ENCODE results near the gene ANO9.

ANO9 gene

GRCh38 chr11:380491-380890, 61.3 kb downstream of the ANO9 start:
- DNase-seq = no peak

DNA sequence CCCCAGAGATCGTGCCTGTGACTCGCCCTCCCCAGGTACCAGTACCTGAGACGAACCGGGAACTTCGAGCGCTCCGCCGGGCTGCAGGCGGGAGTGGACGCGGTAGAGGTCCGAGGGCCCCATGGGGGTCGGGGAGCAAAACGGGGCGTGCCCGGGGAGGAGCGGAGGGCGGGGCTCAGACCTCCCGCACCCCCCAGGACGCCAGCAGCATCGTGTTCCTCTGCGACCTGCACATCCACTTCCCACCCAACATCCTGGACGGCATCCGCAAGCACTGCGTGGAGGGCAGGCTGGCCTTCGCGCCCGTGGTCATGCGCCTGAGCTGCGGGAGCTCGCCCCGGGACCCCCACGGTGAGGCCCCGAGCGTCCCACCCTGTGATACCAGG, 61.7 kb downstream of the ANO9 start:
- DNase-seq = no peak

DNA sequence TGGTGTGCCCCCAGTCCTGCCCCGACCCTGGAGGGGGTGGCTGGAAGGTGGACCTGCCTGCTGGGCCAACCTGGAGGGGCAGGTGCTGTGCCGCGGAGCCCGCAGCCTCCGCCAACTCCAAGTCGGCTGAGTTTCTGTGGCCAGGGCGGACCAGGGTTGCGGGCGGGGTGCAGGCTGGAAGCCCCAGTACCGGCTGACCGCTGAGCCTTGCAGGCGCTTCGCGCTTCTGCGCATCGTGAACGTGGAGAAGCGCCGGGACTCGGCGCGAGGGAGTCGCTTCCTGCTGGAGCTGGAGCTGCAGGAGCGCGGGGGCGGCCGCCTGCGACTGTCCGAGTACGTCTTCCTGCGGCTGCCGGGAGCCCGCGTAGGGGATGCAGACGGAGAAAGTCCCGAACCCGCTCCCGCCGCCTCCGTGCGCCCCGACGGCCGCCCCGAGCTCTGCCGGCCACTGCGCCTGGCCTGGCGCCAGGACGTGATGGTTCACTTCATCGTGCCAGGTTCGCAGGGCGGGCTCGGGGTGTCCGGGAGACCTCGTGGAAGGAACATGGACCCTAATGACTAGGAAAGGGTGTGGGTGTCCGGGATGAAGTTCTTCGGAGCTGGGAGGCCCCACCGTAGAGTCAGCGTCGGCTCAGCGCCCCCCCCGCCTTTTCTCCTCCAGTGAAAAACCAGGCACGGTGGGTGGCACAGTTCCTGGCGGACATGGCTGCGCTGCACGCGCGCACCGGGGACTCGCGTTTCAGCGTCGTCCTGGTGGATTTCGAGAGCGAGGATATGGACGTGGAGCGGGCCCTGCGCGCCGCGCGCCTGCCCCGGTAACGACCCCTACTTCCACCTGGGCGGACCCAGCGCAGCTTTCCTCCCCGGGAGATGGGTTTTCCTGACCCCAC, 62.4 kb downstream of the ANO9 start:
- DNase-seq = no peak

GRCh38 chr11:377883-378500, 63.8 kb downstream of the ANO9 start:
- no peak for DNase-seq

DNA sequence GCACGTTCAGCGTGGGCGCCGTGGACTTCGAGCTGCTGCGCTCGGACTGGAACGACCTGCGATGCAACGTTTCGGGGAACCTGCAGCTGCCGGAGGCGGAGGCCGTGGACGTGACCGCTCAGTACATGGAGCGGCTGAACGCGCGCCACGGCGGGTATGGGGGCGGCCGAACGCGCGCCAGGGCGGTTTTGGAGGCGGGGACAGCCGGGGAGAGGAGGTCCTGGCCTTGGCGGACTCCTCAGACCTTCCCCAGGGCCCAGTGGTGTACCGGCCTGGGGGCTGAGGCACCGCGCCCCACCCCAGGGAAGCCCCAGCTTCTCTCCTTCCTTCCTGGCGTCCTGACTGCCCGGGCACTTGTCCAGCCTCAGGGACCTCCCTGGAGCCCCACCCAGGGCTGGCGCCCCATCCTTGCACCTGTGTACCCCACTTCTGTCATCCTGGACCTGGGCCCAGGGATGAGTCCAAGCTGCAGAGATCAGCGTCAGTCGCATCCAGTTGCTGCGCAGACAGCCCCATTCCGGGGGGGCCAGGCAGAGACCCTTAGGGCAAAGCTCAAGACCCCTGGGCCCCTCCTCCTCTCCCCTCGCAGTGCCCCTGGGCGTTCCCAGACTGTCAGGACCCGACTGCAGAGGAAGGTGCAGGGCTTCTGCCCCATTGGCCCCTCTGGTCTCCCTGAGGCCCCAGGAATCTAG, 64.5 kb downstream of the ANO9 start:
- DNase-seq = no peak

DNA sequence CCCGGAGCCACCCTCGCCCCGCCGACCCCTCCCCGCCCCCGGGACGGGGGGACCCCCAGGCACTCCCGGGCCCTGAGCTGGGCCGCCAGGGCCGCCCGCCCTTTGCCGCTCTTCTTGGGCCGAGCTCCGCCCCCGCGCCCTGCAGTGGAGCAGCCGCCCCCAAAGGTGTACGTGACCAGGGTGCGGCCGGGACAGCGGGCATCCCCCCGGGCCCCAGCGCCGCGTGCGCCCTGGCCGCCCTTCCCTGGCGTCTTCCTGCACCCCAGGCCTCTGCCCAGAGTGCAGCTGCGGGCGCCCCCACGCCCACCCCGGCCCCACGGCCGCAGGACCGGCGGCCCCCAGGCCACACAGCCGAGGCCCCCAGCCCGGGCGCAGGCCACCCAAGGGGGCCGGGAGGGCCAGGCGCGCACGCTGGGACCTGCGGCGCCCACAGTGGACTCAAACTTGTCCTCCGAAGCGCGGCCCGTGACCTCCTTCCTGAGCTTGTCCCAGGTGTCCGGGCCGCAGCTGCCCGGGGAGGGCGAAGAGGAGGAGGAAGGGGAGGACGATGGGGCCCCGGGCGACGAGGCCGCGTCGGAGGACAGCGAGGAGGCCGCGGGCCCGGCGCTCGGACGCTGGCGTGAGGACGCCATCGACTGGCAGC, 65.2 kb downstream of the ANO9 start:
- no peak for DNase-seq

GRCh38 chr11:375065-376025, 66.5 kb downstream of the ANO9 start:
- DNase-seq = no peak

DNA sequence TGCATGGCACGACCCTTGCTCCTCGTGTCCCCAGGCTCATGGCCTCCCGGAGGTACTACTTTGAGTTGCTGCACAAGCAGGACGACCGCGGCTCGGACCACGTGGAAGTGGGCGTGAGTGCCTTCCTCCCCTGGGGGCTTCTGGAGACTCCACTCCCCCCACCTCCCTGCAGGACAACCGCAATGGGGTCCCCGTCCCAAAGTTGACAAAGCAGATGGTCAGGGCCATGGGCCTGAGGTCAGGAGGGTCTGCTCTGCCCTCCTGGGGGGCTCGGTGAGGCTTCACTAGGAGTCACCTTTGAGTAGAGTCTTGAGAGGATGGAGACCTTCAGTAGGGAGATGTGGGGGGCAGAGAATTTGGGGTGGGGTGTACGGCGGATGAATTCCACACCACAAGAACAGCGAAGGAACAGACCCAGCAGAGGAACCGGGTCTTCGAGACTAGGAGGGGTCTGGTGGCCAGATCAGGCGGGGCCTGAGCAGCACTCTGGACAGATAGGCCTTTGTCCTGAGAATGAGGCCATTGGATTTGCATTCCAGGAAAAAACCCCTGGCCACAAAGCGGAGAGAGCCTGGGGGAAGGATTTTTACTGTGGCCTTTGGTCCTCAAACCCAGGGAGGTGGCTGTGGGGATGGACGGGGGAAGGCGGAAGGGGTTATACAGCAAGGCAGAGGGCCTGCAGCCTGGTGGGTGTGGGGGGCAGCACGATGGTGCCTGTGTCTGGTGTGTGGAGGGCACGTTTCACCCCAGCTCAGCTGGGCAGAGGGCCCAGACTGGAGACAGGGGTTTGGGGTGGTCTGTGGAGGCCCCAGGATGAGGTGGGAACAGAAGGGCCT, 67.9 kb downstream of the ANO9 start:
- DNase-seq = no peak

GRCh38 chr11:372809-373715, 68.7 kb downstream of the ANO9 start:
- no peak for DNase-seq

- no peak for DNase-seq
Measured at GRCh38 chr11:371716-372590, 69.9 kb downstream of the ANO9 start.

- no peak for DNase-seq
Measured at GRCh38 chr11:371051-371450, 70.8 kb downstream of the ANO9 start.

GRCh38 chr11:370070-370941, 71.5 kb downstream of the ANO9 start:
- DNase-seq = no peak

DNA sequence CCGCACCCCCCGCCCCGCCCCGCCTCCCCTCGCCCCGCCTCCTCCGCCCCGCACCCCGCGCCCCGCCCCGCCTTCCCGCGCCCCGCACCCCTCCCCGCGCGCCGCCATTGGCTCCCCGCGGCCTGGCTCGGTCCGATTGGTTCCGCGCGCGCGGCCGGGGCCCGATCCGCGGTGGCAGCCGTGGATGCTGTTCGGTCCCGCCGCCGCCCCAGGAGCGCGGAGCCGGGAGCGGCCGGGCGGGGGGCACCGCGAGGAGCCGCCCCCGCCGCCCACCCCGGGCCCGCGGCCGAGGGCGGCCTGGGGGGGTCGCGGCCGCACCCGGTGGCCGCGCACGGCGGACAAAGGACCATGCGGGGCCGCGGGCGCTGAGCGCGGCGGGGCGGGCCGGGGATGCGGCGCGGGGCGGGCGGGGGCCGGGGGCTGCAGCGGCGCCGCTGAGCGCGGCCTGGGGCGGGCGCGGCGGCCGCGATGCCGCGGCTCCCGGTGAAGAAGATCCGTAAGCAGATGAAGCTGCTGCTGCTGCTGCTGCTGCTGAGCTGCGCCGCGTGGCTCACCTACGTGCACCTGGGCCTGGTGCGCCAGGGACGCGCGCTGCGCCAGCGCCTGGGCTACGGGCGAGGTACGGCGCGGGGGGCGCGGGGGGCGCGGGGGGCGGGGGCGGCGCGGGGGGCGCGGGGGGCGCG, 72.3 kb downstream of the ANO9 start, which contains the start of gene B4GALNT4:
TSS of gene B4GALNT4 (plus strand) at position 164 of the 683 bp plus-strand sequence. CDS start at position 469, 305 bp downstream.
- no peak for DNase-seq

- DNase-seq = no peak
Measured at GRCh38 chr11:368414-369335, 73.1 kb downstream of the ANO9 start.

DNA sequence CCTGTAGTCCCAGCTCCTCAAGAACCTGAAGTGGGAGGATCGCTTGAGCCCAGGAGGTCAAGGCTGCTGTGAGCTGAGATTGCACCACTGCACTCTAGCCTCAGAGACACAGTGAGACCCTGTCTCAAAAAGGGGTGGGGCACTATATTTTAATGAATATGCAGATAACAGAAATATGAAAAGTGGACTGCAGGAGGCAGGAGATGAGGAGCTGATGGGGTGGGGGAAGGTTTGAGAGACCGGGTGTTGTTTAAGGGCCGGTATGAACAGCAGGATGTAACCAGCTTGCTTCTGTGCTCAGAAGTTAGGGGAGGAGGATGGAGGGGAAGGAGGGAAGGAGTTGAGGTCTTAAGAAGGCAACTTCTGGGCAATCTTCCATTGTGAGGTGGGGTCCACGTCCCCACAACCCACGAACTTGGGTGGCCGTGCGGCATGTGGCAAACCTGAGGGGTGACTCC, 73.8 kb downstream of the ANO9 start:
- no peak for DNase-seq
